A673 (cell line): ENCODE data around the gene PCSK7. TPM values are rescaled to one million over a fixed set of nuclear protein-coding genes. Genes with fewer than 3 reads are reported as not detected.

Experiments used
- BruUV-seq: library from RNA; stranded (reverse); fragments of 400-500 nt; replicated peaks from 2 replicates; lab custom pipeline; 2021; lab: Mats Ljungman, UMichigan
- CTCF ChIA-PET: fragments of 300-600 bp; sonication (Branson Sonifier 250); formaldehyde crosslinking; loops from one replicate; lab custom pipeline; 2022; ENCODE audit warnings: antibody characterized with exemption; lab: Charles Lee
- POLR2A ChIA-PET: fragments of 300-600 bp; sonication (Branson Sonifier 250); formaldehyde crosslinking; loops from one replicate; lab custom pipeline; 2022; ENCODE audit warnings: antibody characterized with exemption; ENCODE audit not compliant: low non-redundant PET; lab: Charles Lee
- DNase-seq: peaks from one replicate; pipeline ENCODE4 v3.0.0-alpha.2; 2015; ENCODE audit warnings: low spot score
- H3K27ac ChIP-seq: fragments of 200-600 bp; sonication (generic); 2 replicates; pipeline ENCODE4 v1.5.1; 2016; ENCODE audit warnings: mixed run types, low read depth, mild to moderate bottlenecking, mixed read lengths, antibody characterized with exemption, low read length; ENCODE audit not compliant: poor library complexity, severe bottlenecking
- H3K27me3 ChIP-seq: fragments of 200-600 bp; sonication (generic); replicated peaks from 2 replicates; pipeline ENCODE4 v1.6.1; 2017; ENCODE audit warnings: mixed run types, low read depth, mild to moderate bottlenecking, mixed read lengths, antibody characterized with exemption, low read length; ENCODE audit not compliant: insufficient read depth, poor library complexity
- H3K36me3 ChIP-seq: fragments of 200-600 bp; sonication (generic); 2 replicates; pipeline ENCODE4 v1.6.1; 2016; ENCODE audit warnings: mixed run types, mild to moderate bottlenecking, mixed read lengths, antibody characterized with exemption, low read length; ENCODE audit not compliant: insufficient read depth, poor library complexity, severe bottlenecking
- H3K4me1 ChIP-seq: fragments of 200-600 bp; sonication (generic); 2 replicates; pipeline ENCODE4 v1.6.1; 2017; ENCODE audit warnings: mixed run types, mild to moderate bottlenecking, mixed read lengths, antibody characterized with exemption, low read length; ENCODE audit not compliant: insufficient read depth, poor library complexity, severe bottlenecking
- H3K4me3 ChIP-seq: fragments of 200-600 bp; sonication (generic); 2 replicates; pipeline ENCODE4 v1.5.1; 2016; ENCODE audit warnings: low read depth, mixed run types, mild to moderate bottlenecking, mixed read lengths, low read length; ENCODE audit not compliant: poor library complexity, severe bottlenecking
- H3K9me3 ChIP-seq: fragments of 200-600 bp; sonication (generic); 2 replicates; pipeline ENCODE4 v1.6.1; 2016; ENCODE audit warnings: mixed run types, low read depth, mild to moderate bottlenecking, mixed read lengths, antibody characterized with exemption, low read length; ENCODE audit not compliant: poor library complexity, severe bottlenecking
- CTCF ChIP-seq: fragments of 300-800, 200-600 bp; sonication (generic); conservative IDR thresholded peaks from 2 replicates; pipeline ENCODE4 v1.5.1; 2017; ENCODE audit warnings: low read depth, mild to moderate bottlenecking, antibody characterized with exemption, low read length, moderate library complexity, mixed read lengths
- EZH2 ChIP-seq: fragments of 200-600 bp; sonication (generic); IDR thresholded peaks from 2 replicates; pipeline ENCODE4 v1.6.1; 2017; ENCODE audit warnings: borderline replicate concordance, low read depth, mild to moderate bottlenecking, mixed read lengths, antibody characterized with exemption, low read length; ENCODE audit not compliant: poor library complexity, severe bottlenecking
- intact Hi-C: fragments of 100-400 bp; cut with micrococcal nuclease; formaldehyde crosslinking; loops from one replicate; pipeline ENCODE4 v1.10.0; 2022; ENCODE audit not compliant: unreplicated experiment
- total RNA-seq: library from RNA; stranded (reverse); gene quantifications from 2 replicates; pipeline ENCODE4 v1.2.3, GENCODE V29; 2021

Gene PCSK7
- total RNA-seq, 1 experiment from 2014 or later = 49.0 TPM

GRCh38 chr11:117192401-117192875 lies 39.4 kb downstream of the PCSK7 start:
- Histone ChIP-seq H3K27ac (no peak overlapping the region), H3K4me1 (no peaks in the 10 kb centered on the region), H3K9me3 (no peaks in the 10 kb centered on the region), H3K4me3 (no peak overlapping the region), H3K27me3 (no peaks in the 10 kb centered on the region), H3K36me3 (peaks cover 13% of the 10 kb centered on the region)
- intact Hi-C loops = no loop called here
- BruUV-seq = no TSS peak
- no peak for TF ChIP-seq CTCF
- TF ChIP-seq EZH2 = no peak
- DNase-seq = no peak
- POLR2A ChIA-PET = no interaction called here
- CTCF ChIA-PET = no interaction called here

- no peak for TF ChIP-seq CTCF
- no peak for TF ChIP-seq EZH2
- ChIA-PET POLR2A (no interaction called here), CTCF (interaction anchor here (0.6 kb wide), 1 partner anchor 104 kb away, joined by 10 read pairs; no protein-coding TSS in a partner anchor)
- intact Hi-C loops = no loop called here
- H3K27me3 ChIP-seq = no peaks in the 10 kb centered on the region
- H3K27ac ChIP-seq = no peak overlapping the region
- H3K36me3 ChIP-seq = peaks cover 13% of the 10 kb centered on the region
- BruUV-seq = no TSS peak
- H3K4me1 ChIP-seq = no peaks in the 10 kb centered on the region
- H3K4me3 ChIP-seq = no peak overlapping the region
- DNase-seq = no peak
- H3K9me3 ChIP-seq = no peaks in the 10 kb centered on the region
Observed at GRCh38 chr11:117191680-117192400, 40.0 kb downstream of the PCSK7 start.

- no peak for TF ChIP-seq EZH2
- Histone ChIP-seq H3K4me1 (no peaks in the 10 kb centered on the region), H3K9me3 (no peaks in the 10 kb centered on the region), H3K27me3 (no peaks in the 10 kb centered on the region), H3K36me3 (peaks cover 13% of the 10 kb centered on the region), H3K4me3 (no peak overlapping the region), H3K27ac (no peak overlapping the region)
- BruUV-seq = no TSS peak
- no peak for DNase-seq
- ChIA-PET POLR2A (no interaction called here), CTCF (no interaction called here)
- intact Hi-C loops = no loop called here
Observed at GRCh38 chr11:117189941-117190544, 41.8 kb downstream of the PCSK7 start.
